Vagina (tissue), 2 donors: Measurements from ENCODE around the gene SLC22A31.

Experiments
- POLR2A ChIP-seq, 2 donors: fragments of 450-650 bp; IDR thresholded peaks; one replicate each; pipeline ENCODE4 v1.6.1; 2017; ENCODE audit warnings: antibody characterized with exemption in 2 of 2, mild to moderate bottlenecking in 2 of 2, moderate library complexity in 2 of 2
- POLR2AphosphoS5 ChIP-seq, 2 donors: sonication (generic); formaldehyde crosslinking; IDR thresholded peaks; one replicate each; pipeline ENCODE4 v1.9.0; 2017; ENCODE audit warnings: antibody characterized with exemption in 2 of 2, mild to moderate bottlenecking in 2 of 2, low read depth in 1 of 2; ENCODE audit not compliant: insufficient read depth in 1 of 2
- TF ChIP-seq, protein P1 (sequence below), 3 experiments: fragments of 450-650 bp in 2 of 3; fragments of 200-600 bp in 1 of 3; sonication (generic) in 1 of 3; IDR thresholded peaks; one replicate each; pipeline ENCODE4 v1.5.1; 2017 to 2019; ENCODE audit warnings: antibody characterized with exemption in 3 of 3, mild to moderate bottlenecking in 2 of 3, moderate library complexity in 2 of 3

DNA sequence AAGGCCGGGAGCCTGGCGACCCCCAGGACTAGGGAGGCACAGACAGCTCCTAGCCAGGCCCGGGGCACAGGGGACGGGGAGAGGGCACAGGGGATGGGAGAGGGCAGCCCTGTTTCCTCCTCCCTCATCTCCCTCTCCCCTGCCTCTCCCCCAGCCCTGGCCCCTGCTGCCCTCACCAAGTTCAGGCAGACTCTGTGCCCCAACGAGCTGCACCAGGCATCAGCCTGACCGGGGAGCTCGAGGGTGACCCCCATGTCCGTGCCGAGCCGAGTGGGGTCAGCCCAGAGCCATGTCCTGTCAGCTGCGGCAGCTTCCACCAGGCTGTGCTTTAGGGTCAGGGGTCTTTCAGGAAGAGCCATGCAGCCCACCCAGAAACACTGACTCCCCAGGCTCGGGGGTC lies 22.8 kb downstream of the SLC22A31 start:
- TF ChIP-seq POLR2AphosphoS5 (IDR thresholded peaks at IDR 0.05; ENCODE audit: insufficient read depth in 1 of 2, low read depth in 1 of 2) (no peak), POLR2A (IDR thresholded peaks at IDR 0.05) (no peak)
- TF ChIP-seq, protein P1, sequence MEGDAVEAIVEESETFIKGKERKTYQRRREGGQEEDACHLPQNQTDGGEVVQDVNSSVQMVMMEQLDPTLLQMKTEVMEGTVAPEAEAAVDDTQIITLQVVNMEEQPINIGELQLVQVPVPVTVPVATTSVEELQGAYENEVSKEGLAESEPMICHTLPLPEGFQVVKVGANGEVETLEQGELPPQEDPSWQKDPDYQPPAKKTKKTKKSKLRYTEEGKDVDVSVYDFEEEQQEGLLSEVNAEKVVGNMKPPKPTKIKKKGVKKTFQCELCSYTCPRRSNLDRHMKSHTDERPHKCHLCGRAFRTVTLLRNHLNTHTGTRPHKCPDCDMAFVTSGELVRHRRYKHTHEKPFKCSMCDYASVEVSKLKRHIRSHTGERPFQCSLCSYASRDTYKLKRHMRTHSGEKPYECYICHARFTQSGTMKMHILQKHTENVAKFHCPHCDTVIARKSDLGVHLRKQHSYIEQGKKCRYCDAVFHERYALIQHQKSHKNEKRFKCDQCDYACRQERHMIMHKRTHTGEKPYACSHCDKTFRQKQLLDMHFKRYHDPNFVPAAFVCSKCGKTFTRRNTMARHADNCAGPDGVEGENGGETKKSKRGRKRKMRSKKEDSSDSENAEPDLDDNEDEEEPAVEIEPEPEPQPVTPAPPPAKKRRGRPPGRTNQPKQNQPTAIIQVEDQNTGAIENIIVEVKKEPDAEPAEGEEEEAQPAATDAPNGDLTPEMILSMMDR (IDR thresholded peaks at IDR 0.05): no peak
